Tongue (tissue), 2 donors: Measurements from ENCODE around the gene PDZRN4. TPM values are rescaled to one million over a fixed set of nuclear protein-coding genes. Genes with fewer than 3 reads are reported as not detected.

ENCODE experiments used
- DNase-seq: peaks from one replicate; pipeline ENCODE4 v3.0.0-alpha.2; 2015
- total RNA-seq: library from RNA; depleted of rRNA; stranded (reverse); fragments of >200 nt; gene quantifications from one replicate; pipeline ENCODE4 v1.2.3, GENCODE V29; 2014

Gene PDZRN4
- total RNA-seq, 1 donor from 2014 or later: 2.7 TPM

DNA sequence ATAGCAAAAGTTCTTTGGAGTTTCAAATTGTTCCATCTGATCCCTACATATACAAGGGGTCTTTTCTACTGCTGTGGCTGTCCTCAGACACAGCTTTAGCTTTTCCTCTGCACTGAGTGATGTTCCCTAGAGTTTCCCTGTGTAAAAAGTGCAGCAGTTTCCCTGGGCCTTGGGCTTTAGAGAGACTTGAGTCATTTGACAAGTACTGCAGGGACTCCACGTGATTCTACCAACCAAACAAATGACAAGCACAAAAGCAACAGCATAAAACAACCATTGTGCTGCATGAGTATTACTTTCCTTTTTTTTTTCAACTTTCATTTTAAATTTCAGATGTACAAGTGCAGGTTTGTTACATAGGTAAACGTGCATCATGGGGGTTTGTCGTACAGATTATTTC, 272.8 kb downstream of the PDZRN4 start:
- DNase-seq: no peak

DNA sequence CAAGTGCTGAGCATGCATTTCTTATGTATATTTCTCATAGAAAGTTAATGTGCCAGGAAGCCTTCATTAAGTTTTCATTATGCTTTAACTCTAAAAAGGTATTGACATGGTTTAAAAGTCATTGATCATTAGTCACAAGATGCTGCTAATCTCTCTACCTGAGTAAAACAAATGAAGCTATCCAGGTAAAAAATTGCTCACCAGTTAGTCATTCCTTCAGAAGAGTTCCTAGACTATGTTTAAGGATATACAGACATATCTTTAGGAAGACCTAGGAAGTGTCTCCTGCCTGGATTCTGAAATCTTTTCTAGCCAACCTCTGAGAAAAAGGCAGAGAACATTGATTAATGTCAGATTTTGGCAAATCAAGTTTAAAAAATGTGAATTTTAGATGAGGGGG, 274.2 kb downstream of the PDZRN4 start:
- DNase-seq: no peak

DNA sequence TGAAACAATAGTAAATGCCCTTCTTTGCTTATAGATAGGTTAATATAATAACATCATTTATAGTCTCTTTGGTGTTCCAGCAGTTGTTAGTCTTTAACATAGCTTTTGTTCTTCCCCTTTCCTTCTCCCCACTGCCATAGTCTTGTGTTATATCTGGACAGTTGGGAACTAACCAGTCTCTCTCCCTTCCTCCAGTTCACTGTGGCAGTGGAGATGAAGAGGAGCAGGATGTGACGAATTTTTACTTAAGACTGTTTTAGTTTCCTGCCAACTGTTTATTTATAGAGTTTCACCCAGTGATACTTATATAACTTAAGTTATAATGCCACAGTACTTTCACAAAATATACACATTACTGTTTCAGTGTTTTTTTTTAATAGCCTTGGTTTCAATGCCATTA, 277.4 kb downstream of the PDZRN4 start:
- no peak for DNase-seq

DNA sequence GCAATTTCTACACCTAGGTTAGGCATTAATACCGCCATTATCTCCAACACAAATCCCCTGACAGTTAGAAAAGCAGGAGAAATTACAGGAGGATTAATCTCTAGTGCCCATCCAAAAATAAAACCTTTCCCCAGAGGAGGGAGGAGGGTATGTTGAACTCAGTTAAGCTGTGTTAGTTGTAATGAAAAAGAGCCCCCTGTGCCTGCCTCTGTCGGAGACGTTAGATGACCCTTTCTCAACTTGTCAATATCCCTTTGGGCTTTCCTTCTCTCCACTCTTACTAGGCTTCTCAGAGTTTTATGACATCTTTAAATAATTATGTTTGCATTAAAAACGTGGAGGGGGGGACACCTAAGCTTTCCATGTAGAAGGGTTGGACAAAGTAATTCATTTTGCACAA, 278.2 kb downstream of the PDZRN4 start:
- no peak for DNase-seq

DNA sequence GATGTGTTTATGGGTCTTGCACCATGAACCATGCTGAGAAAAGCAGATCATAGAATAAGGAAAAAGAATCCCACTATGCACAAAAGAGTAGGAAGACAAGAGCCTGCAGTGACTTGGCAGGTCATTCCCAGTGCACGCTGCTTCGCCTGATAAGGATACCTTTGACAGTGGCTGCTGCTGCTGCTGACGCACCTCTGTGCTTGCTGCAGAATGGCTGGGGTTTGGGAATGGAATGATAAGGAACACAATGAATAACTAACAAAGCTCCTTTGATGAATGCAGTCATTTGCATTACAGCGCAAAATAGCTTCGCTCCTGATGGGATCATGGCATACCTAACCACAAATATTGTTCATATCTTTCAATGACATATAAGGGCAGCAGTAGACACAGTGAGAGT, 278.7 kb downstream of the PDZRN4 start:
- DNase-seq: no peak

DNA sequence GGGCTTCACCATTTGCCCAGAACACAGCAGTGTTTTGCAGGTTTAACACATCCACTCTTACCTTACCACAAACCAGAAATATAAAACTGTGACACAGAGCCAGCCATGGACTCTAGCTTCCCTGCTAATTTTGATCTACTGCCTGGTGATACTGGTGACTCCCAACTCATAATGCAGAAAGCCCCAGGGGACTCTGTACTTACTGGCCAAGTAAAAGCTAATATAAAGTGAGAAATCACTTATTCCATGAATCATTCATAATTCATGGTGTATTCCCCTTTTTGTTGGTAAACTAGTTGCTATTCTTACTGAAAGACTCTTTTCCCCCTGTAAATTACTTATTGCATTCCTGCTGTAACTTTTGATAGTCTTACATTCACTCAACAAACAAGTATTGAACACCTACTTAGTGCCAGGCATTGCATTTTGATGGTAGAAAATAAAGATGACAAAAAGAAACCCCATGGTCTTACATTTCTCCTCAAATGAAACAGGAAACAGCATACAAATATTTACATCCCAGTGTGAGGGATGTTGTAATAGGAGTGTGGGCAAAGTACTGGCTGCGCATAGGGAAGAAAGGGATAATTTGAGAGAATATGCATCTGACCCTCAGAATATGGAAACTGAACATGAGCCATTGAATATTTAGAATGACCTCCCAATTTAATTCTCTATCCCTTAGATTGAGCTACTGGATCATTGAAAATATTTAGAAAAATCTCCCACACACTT, 279.6 kb downstream of the PDZRN4 start:
- no peak for DNase-seq

DNA sequence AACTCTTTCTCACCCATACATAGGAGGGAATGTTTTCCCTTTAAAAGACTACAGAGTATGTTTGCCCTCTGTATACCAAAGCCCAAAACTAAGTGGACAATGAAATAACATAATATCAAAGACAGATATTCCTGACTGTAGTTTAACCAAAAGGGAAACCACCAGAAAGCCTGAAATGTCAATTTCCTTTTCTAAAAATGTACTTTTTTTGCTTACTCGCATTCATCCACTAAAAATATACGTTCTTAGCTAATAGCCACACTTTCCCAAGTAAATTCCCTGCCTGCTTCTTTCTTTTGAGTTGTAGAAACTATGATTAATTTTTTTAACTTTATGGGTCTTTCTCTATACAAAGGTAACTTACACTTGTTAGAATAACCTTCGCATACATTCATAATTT, 280.2 kb downstream of the PDZRN4 start:
- DNase-seq: no peak

DNA sequence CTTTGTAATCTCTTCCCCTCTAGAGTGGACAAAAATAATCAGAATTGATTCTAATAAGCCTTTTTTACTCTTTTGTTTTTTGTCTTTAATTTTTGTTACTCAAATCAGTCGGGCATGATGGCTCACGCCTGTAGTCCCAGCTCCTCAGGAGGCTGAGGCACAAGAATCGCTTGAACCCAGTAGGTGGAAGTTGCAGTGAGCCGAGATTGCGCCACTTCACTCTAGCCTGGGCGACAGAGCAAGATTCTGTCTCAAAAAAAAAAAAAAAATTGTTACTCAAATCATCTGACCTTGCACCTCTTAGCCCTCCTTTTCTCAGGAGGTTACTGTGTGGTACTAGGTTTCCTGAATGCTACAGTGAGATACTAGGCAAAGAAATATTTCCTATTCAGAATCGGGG, 280.6 kb downstream of the PDZRN4 start:
- DNase-seq: no peak

DNA sequence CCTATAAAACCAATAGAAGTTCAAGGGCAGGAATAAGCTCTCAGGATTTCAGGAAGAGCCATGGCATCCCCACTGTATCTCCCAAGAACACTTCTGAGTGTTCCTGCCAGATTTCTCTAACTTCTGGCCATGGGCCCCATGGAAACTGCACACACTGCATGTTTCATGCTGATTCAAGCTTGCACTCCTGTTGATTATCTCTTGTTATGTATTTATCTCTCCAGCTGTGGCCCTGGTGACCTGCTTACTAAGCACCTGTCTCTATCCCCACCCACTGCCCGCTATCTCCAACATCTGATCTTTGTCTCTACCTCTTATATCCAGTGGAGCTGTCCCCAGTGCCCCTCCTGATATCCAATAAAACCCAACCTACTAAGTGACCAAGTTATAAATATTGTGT, 285.3 kb downstream of the PDZRN4 start:
- DNase-seq: no peak

DNA sequence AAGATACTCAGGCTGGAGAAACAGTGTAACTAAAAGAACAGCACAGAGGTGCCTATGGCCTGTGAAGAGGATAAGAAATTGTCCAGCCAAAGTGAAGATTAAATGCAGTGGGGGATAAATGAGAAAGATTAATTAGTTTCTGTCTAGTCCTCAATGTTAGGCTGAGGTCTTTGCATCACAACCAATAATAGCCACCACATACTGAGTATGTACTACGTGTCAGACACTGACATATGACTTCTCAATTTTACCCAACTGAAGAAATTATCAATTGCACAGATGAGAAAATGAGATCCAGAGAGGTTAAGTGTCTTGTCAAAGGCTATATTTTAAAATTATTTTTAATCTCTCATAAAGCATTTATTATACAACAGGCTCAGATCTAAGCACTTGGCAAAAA, 285.9 kb downstream of the PDZRN4 start:
- DNase-seq: no peak

DNA sequence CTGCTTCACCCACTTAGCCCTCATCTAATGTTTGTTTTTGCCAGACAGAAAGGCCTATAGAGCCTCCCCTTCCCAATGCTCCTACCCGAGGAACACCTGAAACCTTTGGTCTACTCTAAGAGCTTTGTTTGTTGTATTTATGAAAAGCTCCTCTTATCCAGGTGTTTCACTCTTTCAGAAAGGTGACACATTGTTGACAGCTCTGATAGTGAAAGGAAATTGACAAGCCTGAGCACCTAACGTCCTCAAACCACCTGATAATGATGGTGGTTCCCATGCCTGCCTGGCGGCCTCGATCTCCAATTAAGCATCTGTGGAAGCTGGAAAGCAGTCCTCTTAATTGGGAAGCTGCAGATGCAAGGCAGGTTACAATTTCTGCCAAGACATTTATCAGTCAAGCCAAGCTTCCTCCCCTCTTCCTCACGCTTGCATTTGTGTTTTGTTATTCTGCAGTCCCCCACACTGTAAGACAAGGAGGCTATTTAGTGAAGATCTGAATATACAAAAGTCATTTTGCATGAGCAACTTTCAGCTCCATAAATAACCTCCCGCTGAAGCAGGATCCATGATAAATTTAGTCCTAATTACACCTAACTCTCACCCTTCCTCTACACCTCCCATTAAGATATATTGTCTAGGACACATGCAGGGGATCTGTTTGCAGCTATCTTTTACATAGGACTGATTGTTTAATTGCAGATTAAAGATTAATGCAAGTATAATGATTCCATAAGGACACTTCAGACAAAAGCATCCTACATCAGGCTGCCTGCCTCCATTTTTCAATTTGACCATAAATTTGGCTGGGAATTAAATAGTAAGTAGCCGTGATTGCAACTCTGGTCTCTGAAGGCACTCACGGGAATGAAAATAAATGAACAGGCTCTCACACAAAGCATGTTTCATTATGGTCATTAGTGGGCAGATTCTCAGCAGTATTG, 288.6 kb downstream of the PDZRN4 start:
- no peak for DNase-seq

DNA sequence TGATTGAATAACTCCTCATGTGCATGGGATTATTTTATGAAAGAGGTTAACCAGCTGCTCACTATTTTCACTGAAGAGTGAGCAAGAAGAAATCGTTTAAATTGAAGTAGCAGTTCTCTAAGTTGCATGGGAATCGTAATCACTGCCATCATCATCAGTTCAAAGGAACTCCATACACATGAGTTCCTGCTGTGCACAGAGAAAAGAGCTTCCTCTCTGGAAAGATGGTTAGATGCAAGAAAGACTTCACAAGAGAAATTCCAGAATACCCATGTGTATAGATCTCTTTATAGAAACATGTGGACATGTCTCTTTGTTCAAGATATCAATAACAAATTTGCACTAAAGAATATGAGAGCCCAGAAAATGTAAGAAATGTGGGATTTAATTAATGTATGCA, 291.3 kb downstream of the PDZRN4 start:
- no peak for DNase-seq

DNA sequence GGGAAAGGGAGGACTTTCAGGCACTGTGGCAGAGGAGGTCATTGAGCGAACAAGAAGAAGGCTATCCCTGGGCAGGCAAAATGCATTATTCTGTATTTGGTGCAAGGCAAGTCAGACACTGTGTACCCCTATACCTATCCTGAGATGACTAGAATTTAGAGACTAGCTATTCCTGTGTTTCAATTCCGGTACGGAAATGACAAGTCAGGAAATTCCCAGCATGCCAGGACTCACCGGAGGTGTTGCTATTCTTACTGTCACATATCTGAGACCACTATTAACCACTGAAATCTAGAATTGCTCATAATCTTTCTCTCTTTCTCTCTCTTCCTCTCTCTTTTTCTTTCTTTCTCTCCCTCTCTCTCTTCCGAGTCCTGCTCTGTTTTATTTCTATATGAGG, 297.1 kb downstream of the PDZRN4 start:
- DNase-seq: no peak

DNA sequence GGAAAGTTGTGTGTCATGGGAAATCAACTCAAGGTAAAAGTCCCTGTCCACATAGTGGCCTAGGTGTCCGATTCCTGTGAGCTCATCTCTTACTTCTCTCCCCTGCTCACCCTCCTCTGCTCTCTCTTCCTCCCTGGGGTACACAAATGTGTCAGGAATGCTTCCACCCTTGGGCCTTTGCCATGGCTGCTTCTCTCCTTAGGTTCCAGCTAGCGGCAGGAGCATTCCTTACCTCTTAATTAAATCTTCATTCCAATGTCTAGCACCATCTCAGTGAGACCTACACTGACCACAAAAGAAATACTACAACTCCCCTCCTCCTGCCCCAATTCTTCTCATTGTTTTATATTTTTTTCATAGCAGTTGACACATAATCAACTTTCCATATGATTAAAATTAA, 298.6 kb downstream of the PDZRN4 start:
- no peak for DNase-seq

DNA sequence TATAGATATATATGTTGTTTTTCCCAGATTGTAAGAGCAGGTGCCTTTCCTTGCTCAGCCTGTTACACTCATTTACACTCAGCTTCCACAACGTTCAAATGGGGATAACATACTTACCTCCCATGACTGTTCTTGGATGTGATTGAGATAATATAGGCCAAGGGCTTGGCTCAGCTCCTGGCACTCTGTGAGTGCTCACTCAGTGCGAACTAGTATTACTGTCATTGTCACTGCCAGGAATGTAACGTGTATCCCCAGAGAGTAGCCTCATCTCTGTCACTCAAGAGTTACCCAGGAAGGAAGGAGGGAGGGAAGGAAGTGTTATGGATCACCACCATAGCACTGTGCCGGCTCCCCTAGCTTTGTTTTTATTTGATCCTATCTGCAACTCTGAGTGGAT, 307.9 kb downstream of the PDZRN4 start:
- no peak for DNase-seq

DNA sequence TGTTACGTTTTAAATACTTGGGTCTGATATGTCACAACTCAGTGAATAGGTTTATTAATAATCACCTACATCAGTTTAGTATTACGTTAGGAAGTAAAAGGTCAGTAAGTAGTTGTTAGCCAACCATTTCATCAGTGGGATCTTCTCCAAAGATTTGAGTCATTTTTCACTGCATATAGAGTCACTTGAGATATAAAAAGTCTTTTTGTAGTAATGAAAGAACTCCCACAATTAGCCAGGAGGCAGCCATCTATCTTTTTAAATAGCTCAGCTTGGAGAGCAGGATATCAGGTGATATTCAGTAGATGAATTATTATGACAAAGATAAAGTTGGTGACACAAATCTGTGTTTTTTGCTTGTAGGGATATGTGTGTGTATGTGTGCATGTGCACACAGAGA, 309.3 kb downstream of the PDZRN4 start:
- DNase-seq: no peak

DNA sequence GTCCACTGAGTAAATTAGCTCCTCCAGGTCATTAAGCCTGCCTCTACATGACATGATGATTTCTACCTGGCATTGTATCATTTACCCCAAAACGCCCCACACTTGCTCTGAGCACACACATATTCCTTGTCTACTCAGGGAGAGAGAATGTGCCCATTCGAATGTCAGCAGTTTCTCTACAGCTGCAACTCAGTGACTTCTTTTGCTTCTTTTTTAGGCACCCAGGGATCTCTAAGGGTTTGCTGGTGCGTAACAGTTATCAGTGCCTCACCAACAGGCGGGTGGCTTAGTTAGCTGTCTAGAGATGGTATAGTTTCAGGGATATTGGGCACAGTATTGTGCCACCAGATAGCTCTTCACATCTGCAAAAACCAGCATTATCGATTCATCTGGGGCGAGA, 316.9 kb downstream of the PDZRN4 start:
- no peak for DNase-seq

DNA sequence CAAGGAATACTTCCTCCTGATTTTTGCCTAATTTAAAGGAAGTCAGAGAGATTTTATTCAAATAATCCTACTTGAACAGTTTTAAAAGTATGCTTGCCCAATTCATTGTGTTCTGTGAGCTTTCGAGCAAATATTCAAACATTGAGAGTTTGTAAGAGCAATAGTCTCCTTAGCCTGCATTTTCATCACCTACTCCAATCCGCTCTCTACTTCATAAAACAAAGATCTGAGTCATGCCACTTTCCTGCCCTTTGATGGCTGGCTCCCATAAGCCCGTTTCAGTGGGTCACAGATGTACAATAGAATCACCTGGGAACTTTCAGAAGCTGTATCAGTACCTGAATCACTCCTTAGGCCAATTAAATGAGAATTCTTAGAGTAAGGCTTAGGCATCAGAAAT, 319.2 kb downstream of the PDZRN4 start:
- no peak for DNase-seq

DNA sequence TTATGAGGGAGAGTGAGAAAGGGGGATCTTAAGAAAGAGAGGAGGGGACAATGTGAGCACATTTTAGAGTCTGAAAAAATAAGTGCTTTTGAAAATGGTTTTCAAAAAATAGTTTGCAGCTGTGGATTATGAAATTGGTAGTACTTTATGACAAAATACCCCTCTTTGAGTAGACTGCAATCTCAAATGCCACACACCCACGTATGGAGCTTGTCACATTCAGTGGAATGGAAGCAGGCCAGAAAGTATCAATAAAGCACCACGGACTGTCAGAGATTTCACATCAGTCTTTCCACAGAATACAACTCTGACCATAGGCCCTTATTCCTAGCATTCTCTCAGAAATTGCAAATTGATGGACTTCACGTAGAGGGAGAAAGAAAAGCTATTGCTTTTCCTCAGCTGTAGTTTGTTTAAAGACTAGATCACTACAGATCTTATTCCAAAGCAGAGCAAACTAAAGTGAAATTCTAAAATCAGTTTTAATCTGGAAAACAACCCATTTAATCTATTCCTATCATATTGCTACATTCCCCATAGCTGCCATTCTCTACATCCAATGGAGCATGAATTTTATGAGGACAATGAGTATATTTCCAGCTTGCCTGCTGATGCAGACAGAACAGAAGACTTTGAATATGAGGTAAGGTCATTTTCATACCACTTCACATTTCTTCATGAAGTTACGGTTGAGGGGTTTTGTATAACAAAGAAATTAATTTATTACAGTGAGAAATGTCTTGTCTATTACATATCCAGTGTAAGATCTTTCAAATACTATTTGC, 321.3 kb downstream of the PDZRN4 start:
- DNase-seq: no peak

DNA sequence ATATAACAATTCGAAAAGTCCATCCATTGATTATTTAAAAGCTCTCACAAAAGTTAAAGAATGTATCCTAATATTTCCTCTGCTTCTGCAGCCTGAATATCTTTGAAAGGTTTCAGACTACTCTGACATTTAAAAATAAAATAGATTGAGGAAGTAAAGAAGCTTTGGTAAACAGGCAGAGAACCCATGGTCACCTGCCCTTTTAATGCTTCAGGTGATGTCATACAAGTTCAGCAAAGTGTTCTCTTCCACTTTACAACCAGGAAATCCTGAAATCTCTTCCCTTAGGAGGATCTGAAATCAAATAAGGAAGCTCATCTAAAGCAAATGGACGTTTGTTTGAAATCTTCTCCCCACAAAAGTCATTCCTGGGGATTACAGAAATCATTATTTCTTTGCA, 322.4 kb downstream of the PDZRN4 start:
- DNase-seq: no peak

DNA sequence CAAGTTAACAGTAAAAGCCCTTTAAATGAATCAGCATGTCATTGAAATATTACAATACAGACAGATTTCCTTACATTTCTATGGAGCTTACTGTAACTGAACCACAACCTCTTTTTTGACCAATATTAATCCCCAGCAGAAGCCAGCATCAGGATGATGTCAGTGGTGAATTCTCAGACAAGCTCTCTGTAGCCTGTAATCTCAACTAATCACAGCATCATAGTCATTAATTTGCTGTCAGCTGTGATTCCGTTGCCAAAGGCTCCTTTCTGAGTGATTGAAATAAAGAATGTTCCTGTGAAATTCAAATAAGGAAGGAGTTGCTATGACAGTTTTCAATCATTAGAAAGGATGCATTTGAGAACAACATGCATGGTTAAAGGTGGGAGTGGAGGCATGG, 323.1 kb downstream of the PDZRN4 start:
- DNase-seq: no peak

DNA sequence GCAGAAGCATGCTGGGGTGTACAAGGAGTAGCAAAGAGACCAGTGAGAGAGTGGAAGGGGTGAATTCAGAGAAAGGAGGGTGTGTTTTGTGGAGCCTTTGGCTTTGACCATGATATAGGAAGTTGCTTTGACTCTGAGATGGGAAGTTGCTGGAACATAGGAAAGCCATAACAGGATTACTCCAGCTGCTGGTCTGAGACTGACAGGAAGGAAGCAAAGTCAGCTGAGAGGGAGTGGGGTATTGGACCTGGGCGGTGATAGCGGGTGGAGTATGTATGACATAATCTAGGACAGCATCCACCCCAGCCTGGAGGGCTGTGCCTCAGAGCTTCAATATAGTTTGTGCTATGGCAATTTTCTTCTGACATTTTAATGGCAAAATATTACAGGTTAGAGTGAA, 324.4 kb downstream of the PDZRN4 start:
- DNase-seq: no peak
